OCI-LY7 (cell line): ENCODE data around the gene DCAF11. TPM values are rescaled to one million over a fixed set of nuclear protein-coding genes. Genes with fewer than 3 reads are reported as not detected.

ENCODE experiments used
- BruUV-seq: library from RNA; stranded (reverse); fragments of 400-500 nt; replicated peaks from 2 replicates; lab custom pipeline; 2021; lab: Mats Ljungman, UMichigan
- CTCF ChIA-PET: fragments of 300-600 bp; sonication (Branson Sonifier 250); formaldehyde crosslinking; loops from one replicate; lab custom pipeline; 2022; ENCODE audit warnings: antibody characterized with exemption; ENCODE audit not compliant: unreplicated experiment; lab: Charles Lee
- POLR2A ChIA-PET: fragments of 300-600 bp; sonication (Branson Sonifier 250); formaldehyde crosslinking; loops from one replicate; lab custom pipeline; 2022; ENCODE audit warnings: antibody characterized with exemption; lab: Charles Lee
- DNase-seq: peaks from one replicate; pipeline ENCODE4 v3.0.0-alpha.2; 2015; ENCODE audit warnings: low spot score
- H2AFZ ChIP-seq: fragments of 200-600 bp; sonication (generic), shearing (Covaris generic); 2 replicates; pipeline ENCODE4 v1.6.1; 2014; ENCODE audit warnings: mild to moderate bottlenecking, antibody characterized with exemption, low read length, moderate library complexity
- H3K27ac ChIP-seq: fragments of 200-600 bp; sonication (generic); 2 replicates; pipeline ENCODE4 v1.5.1; 2014; ENCODE audit warnings: mixed run types, low read depth, mild to moderate bottlenecking, moderate library complexity, low read length, inconsistent platforms; ENCODE audit not compliant: poor library complexity, severe bottlenecking
- H3K36me3 ChIP-seq: fragments of 200-600 bp; sonication (generic); 2 replicates; pipeline ENCODE4 v1.6.1; 2014; ENCODE audit warnings: mild to moderate bottlenecking, antibody characterized with exemption, low read length, moderate library complexity, mixed read lengths; ENCODE audit not compliant: insufficient read depth
- H3K4me1 ChIP-seq: fragments of 200-600 bp; sonication (generic); 2 replicates; pipeline ENCODE4 v1.5.1; 2014; ENCODE audit warnings: mild to moderate bottlenecking, low read length; ENCODE audit not compliant: insufficient read depth, poor library complexity, severe bottlenecking
- H3K4me2 ChIP-seq: fragments of 200-600 bp; sonication (generic); 2 replicates; pipeline ENCODE4 v1.6.1; 2014; ENCODE audit warnings: mild to moderate bottlenecking, low read length
- H3K4me3 ChIP-seq: fragments of 200-600 bp; sonication (generic); 2 replicates; pipeline ENCODE4 v1.5.1; 2014; ENCODE audit warnings: mild to moderate bottlenecking, low read depth, low read length; ENCODE audit not compliant: poor library complexity, severe bottlenecking
- H3K79me2 ChIP-seq: fragments of 200-600 bp; sonication (generic); 2 replicates; pipeline ENCODE4 v1.6.1; 2016; ENCODE audit warnings: low read depth, mild to moderate bottlenecking, low read length, moderate library complexity, mixed read lengths; ENCODE audit not compliant: insufficient read depth
- H3K9me2 ChIP-seq: fragments of 200-600 bp; sonication (generic); 2 replicates; pipeline ENCODE4 v1.6.1; 2016; ENCODE audit warnings: mild to moderate bottlenecking, low read length, mixed read lengths; ENCODE audit not compliant: insufficient read depth
- H3K9me3 ChIP-seq: fragments of 200-600 bp; sonication (generic); 2 replicates; pipeline ENCODE4 v1.6.1; 2014; ENCODE audit warnings: mild to moderate bottlenecking, mixed run types, low read length, mixed read lengths
- H4K20me1 ChIP-seq: fragments of 200-600 bp; sonication (generic); 2 replicates; pipeline ENCODE4 v1.6.1; 2014; ENCODE audit warnings: mild to moderate bottlenecking, antibody characterized with exemption, low read length, moderate library complexity, mixed read lengths; ENCODE audit not compliant: insufficient read depth
- CTCF ChIP-seq: fragments of 200-600 bp; sonication (generic); conservative IDR thresholded peaks from 2 replicates; pipeline ENCODE4 v1.5.1; 2014; ENCODE audit warnings: mild to moderate bottlenecking, antibody characterized with exemption, low read length, moderate library complexity, mixed read lengths
- EZH2phosphoT487 ChIP-seq: fragments of 200-600 bp; sonication (generic); IDR thresholded peaks from 2 replicates; pipeline ENCODE4 v1.6.1; 2018; ENCODE audit warnings: low read depth, borderline replicate concordance, mild to moderate bottlenecking, mixed run types, antibody characterized with exemption, low read length, moderate library complexity, mixed read lengths
- intact Hi-C: fragments of 100-400 bp; cut with micrococcal nuclease; formaldehyde crosslinking; loops from one replicate; pipeline ENCODE4 v1.10.0; 2022; ENCODE audit not compliant: unreplicated experiment
- total RNA-seq, 2 experiments: library from RNA; depleted of rRNA in 1 of 2; stranded (reverse); fragments of >200 nt in 1 of 2; shearing (Covaris generic) in 1 of 2; gene quantifications; 2 replicates each; pipeline ENCODE4 v1.2.3, GENCODE V29; 2014 to 2022

DCAF11 gene
- total RNA-seq, 2 experiments from 2014 or later: 63.6 to 75.5 TPM

- TF ChIP-seq EZH2phosphoT487 (no peak), CTCF (no peak)
Observed at GRCh38 chr14:24126939-24127338, 12.4 kb downstream of the DCAF11 start.

GRCh38 chr14:24127673-24128072 is 13.1 kb downstream of the DCAF11 start:
- Histone ChIP-seq H3K4me3 (no peak overlapping the region), H3K36me3 (peaks cover 13% of the 10 kb centered on the region; the same call in 1 of the 2 replicates), H3K27ac (no peak overlapping the region), H4K20me1 (no peaks in the 10 kb centered on the region), H3K79me2 (no peaks in the 10 kb centered on the region), H3K9me2 (no peaks in the 10 kb centered on the region), H3K4me2 (0 out of 2 replicates have a peak overlapping the region, but pooled peaks have one; percentile 2), H2AFZ (no peak overlapping the region), H3K4me1 (peaks cover 20% of the 10 kb centered on the region), H3K9me3 (no peaks in the 10 kb centered on the region)
- DNase-seq: no peak
- CTCF ChIA-PET: no interaction called here
- POLR2A ChIA-PET: interaction anchor here (0.9 to 1.7 kb wide), 3 partner anchors 9 to 12 kb away, joined by 3 to 10 read pairs (median 3); partner anchors contain the start of genes DCAF11, NRL and PSME1
- TF ChIP-seq EZH2phosphoT487 (no peak), CTCF (no peak)
- BruUV-seq: no TSS peak
- intact Hi-C loops: no loop called here

More at GRCh38 chr14:24126939-24127338, 12.4 kb downstream of the DCAF11 start:
- Histone ChIP-seq H3K9me3 (no peaks in the 10 kb centered on the region), H3K9me2 (no peaks in the 10 kb centered on the region), H3K79me2 (no peaks in the 10 kb centered on the region), H4K20me1 (no peaks in the 10 kb centered on the region), H3K4me2 (no peak overlapping the region), H3K27ac (no peak overlapping the region), H3K4me3 (no peak overlapping the region), H3K4me1 (peaks cover 14% of the 10 kb centered on the region), H2AFZ (no peak overlapping the region), H3K36me3 (peaks cover 15% of the 10 kb centered on the region; the same call in 1 of the 2 replicates)
- DNase-seq: no peak
- BruUV-seq: no TSS peak
- ChIA-PET POLR2A (interaction anchor here (0.7 to 1.8 kb wide), 7 partner anchors 8 to 920 kb away, joined by 3 to 10 read pairs (median 3); partner anchors contain the start of genes DCAF11, NRL and PSME1), CTCF (no interaction called here)
- intact Hi-C loops: no loop called here

DNA sequence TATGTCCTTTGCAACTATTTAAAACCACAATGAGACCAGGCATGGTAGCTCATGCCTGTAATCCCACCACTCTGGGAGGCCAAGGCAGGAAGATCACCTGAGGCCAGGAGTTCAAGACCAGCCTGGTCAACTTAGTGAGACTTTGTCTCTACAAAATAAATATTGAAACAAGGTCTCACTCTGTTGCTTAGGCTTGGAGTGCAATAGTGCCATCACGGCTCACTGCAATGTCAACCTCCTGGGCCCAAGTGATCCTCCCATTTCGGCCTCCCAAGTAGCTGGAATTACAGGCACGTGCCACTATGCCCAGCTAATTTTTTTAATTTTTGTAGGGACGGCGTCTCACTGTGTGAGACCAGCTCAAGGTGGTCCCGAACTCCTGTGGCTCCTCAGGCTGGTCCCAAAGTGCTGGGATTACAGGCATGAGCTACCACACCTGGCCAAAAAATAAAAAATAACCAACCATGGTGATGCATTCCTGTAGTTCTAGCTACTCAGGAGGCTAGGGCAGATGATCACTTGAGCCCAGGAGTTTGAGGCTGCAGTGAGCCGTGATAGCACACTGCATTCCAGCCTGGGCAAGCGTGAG is 14.9 kb downstream of the DCAF11 start:
- Histone ChIP-seq H2AFZ (no peak overlapping the region), H3K9me2 (no peaks in the 10 kb centered on the region), H3K4me1 (peaks cover 20% of the 10 kb centered on the region), H3K36me3 (no peaks in the 10 kb centered on the region), H3K79me2 (no peaks in the 10 kb centered on the region), H4K20me1 (no peaks in the 10 kb centered on the region), H3K4me3 (no peak overlapping the region), H3K4me2 (no peak overlapping the region), H3K9me3 (no peaks in the 10 kb centered on the region), H3K27ac (no peak overlapping the region)
- no peak for TF ChIP-seq CTCF
- TF ChIP-seq EZH2phosphoT487: no peak
- DNase-seq: no peak
- intact Hi-C loops: no loop called here
- ChIA-PET CTCF (interaction anchor here (0.6 kb wide), 1 partner anchor 8 kb away, joined by 3 read pairs; no protein-coding TSS in a partner anchor), POLR2A (interaction anchor here (0.8 to 1.4 kb wide), 4 partner anchors 14 to 34 kb away, joined by 3 to 4 read pairs (median 3); partner anchors contain the start of gene DCAF11)
- no TSS peak for BruUV-seq
